ENCODE data around the gene RGS6. TPM values are rescaled to one million over a fixed set of nuclear protein-coding genes. Genes with fewer than 3 reads are reported as not detected.

Gene RGS6
- polyA plus RNA-seq, 1 donor, result 7.6 TPM

DNA sequence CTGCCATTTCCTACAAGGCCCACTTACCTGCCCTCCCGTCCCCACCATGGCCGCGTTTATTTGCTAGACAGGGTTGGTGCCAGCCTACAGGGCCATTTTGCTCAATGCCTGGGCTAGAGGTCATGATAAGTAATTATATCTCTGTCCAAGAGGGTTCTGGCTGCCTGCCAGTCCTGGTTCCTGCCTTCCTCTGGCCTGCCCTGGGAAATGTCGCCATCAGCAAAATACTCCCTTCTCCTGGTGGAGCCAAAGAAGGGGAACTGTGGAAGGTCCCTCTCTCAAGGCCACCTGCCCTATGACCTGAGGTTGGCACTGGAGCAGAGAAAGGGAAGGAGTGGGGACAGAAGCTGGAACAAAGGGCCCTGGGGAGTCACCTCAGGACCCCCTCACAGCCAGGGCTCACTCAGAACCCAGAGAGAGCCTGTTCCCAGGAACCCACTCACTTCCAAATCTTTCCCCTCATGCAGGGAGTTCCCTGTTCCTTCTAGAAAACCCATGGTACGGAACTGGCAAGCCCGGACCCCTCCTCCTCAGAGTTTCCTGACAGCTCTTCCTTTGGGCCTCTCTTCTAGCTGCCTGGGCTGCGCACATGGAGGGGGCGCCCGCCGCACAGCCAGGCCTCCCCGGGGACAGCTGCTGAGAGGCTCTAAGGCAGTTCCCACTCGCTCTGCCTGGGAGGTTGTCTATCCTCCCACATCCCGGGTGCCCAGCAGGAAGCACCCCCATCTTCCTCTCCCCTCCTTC is 681.2 kb downstream of the RGS6 start:
- no peak for DNase-seq

DNA sequence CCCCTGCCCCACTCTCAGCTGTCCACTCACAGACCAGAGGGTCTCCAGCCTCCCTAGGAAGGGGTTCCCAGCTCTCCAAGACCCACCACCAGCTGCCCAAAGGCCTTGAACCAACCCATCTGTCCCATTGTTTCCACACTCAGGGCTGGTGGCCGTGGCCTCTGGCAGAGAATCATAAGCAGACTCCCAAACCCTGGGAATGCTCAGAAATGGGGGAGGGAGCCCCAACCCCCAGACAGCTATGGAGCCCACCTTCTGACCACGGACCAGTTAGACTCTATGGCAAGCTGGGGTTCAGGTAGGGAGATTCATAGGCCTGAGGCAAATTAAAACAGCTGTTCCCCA is 681.7 kb downstream of the RGS6 start:
- DNase-seq, result no peak

DNA sequence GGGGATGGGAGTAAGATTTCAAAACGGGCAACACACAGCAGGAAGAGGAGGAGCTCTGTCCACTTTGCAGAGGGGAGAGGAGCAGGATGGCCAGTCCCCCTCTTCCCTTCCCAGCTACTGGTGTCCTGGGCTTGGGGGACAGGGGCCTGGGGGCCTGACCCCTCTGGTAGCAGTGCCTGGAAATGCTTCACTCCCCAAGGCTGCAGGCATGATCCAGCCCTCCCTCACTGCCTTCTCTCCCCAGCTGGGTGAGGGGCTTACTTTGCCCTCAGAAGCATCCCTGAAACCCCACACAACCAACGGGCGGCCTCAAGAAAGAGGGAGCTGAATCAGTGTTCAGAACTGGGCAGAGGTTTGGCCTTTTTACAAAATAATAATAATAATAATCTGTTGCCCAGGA is 682.1 kb downstream of the RGS6 start:
- no peak for DNase-seq

DNA sequence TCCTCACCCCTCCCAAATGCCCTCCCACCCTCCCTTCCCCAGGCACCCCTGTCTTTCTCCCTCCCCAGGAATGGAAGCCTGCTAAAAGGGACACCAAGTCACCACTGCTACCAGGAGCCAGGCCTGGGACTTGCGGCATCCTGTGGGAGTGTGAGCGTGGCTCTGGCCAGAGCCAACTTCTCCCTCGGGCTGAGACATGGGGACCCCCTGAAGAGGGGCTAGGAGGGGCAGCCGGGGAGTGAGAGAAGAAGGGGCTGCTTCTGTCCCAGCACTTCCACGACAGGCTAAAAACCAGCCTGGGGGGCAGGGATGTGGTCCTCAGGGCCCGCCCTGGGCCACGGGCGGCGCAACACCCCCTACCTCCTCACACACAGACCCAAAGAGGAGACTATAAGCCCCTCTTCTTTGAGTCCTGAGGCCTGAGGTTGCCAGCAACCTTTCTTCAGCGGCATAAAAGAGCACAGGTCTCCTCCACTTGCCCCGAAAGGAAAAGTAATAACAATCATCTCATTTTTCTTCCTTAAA is 682.7 kb downstream of the RGS6 start:
- DNase-seq, result no peak

DNA sequence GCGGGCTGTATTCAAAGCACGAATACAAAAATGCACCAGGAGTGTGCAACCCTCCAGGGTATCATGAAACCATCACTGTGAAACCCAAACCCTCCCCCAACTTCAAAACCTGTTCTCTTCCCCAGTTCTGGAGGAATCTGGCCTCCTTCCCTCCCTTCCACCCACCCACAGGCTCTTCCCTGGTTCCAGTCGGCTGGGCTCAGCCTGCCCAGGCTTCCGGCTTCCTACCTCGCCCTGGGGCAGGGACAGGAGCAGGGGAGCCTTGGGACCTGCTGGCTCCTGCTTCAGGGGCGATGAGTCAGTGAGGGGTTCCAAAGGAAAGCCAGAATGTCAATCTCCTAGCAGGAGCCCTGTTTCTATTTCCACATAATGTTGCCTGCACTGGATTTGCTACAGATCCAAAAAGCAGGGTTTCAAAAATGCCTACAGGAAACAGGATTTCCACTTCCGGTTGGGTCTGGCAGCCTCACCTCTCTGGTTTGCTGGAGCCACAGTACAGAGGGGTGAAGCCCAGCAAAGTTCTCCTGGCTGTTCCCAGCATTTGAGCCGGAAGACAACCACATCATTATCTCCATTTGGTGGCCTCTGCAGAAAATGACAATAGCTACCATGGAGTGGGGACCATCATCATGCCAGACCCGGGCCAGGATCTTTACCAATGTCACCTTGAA is 683.4 kb downstream of the RGS6 start:
- no peak for DNase-seq

All from hindlimb muscle (tissue), 1 donor.